Measurements from ENCODE around the gene ADAMTSL5. TPM values are rescaled to one million over a fixed set of nuclear protein-coding genes. Genes with fewer than 3 reads are reported as not detected.

The ADAMTSL5 gene
- total RNA-seq, 1 experiment from 2014 or later, result 2.6 TPM

DNA sequence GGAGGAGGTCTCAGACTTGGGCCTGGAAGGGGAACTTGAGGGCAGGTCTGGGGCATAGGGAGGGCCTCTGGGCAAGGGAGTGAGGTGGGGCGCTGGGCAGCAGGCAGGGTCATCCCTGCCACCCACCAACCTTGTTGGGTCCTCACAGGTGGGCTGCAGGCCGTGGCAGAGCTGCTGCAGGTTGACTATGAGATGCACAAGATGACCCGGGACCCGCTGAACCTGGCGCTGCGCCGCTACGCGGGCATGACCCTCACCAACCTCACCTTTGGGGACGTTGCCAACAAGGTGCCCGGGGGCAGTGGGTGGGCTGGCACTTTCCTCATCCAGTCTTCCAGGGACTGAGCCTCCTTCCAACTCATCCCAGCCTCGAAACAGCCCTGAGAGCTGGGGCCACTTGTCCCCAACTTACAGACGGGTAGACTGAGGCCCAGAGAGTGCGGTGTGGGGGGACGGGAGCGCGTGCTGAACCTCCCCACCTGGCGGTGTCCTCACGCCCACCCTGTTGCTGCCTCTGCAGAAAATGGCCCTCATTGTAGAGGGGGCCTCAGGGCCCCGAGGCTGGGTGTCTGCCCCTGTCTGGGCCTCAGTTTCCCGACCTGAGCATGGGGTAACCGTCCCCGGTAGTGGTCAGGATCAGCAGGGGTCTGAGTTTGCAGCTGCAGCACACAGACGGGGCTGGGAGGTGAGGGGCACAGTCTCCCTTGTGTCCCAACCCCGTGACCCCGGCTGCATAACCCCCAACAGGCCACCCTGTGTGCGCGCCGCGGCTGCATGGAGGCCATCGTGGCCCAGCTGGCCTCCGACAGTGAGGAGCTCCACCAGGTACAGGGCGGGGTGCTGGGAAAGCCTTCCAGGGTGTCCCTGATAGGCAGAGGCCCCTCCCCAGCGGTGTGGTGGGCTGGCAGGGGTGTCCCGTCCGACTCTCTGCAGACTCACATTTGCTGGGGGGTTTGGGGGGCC lies 52.5 kb downstream of the ADAMTSL5 start:
- Histone ChIP-seq H3K4me1 (replicated peaks) (peaks cover 16% of the 10 kb centered on the region), H3K9me3 (replicated peaks) (no peaks in the 10 kb centered on the region), H3K4me3 (no peak overlapping the region), H3K27me3 (replicated peaks) (peaks cover 27% of the 10 kb centered on the region), H3K36me3 (peaks cover 8% of the 10 kb centered on the region; the same call in 1 of the 2 replicates), H3K27ac (no peak overlapping the region)
- DNase-seq (ENCODE audit: low read depth in 1 of 2, low spot score in 2 of 2), result no peak

DNA sequence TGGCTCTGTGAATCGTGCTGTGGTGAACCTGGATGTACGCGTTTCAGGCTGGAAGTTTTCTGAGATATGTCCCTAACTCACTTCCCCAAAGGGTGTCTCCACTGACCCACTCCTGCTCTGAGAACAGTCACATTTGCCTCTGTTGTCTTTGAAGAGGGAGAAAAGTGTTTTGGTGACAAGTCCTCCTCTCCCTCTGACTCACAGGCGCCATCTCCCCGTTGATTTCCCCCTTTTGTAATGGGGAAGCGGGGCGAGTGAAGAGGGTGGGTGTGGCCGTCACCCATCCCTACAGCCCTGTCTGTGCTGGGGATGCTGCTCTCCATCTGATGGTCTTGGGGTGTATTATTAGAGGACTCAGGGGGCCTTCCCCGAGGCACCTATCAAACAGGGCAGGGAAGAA lies 53.3 kb downstream of the ADAMTSL5 start:
- no peak overlapping the region for H3K27ac ChIP-seq
- no peaks in the 10 kb centered on the region for H3K9me3 ChIP-seq (replicated peaks)
- peaks cover 8% of the 10 kb centered on the region; the same call in 1 of the 2 replicates for H3K36me3 ChIP-seq
- H3K27me3 ChIP-seq (replicated peaks), result peaks cover 35% of the 10 kb centered on the region
- DNase-seq (ENCODE audit: low read depth in 1 of 2, low spot score in 2 of 2), result no peak
- peaks cover 18% of the 10 kb centered on the region for H3K4me1 ChIP-seq (replicated peaks)
- H3K4me3 ChIP-seq, result no peak overlapping the region

DNA sequence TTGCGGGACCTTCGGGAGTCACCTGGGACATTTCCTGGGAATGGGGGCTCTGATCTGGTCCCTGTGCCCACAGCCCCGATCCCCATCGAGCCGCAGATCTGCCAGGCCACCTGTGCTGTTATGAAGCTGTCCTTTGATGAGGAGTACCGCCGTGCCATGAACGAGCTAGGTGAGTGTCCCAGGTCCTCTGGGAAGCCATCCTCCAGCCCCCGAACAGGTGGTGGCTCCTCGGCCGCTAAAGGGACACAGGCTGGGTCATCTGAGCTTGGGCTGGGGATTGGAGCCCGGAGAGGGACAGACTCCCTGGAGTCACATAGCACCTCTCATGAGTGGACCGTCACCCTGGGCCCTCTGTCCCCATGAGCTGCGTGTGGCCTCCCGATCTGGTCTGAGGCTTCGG lies 54.9 kb downstream of the ADAMTSL5 start:
- Histone ChIP-seq H3K4me3 (no peak overlapping the region), H3K4me1 (replicated peaks) (peaks cover 25% of the 10 kb centered on the region), H3K36me3 (peaks cover 8% of the 10 kb centered on the region; the same call in 1 of the 2 replicates), H3K9me3 (replicated peaks) (no peaks in the 10 kb centered on the region), H3K27ac (no peak overlapping the region), H3K27me3 (replicated peaks) (peaks cover 51% of the 10 kb centered on the region)
- DNase-seq (ENCODE audit: low read depth in 1 of 2, low spot score in 2 of 2), result no peak

DNA sequence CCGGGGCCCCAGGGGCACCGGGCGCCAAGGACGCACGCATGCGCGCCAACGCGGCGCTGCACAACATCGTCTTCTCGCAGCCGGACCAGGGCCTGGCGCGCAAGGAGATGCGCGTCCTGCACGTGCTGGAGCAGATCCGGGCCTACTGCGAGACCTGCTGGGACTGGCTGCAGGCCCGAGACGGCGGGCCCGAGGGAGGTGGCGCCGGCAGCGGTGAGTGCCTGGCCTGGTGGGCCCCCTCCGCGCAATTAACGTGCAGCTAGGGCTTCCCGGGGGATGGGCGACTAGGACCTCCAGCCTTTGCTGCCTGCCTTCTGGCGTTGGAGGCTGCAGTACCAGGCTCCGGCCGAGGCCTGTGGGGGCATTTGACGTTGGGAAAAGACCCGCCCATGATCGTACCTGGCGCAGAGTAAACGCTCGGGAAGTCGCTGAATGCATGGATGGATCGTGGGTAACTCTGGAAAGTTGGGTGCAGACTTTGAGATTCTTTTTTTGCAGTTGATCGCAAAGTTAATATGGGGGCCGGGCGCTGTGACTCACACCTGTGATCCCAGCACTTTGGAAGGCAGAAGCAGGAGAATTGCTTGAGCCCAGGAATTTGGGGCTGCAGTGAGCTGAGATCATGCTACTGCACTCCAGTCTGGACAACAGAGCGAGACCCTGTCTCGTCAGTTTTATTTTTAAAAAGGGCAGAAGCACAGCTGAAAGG lies 55.6 kb downstream of the ADAMTSL5 start:
- H3K9me3 ChIP-seq (replicated peaks), result no peaks in the 10 kb centered on the region
- no peak overlapping the region for H3K27ac ChIP-seq
- peaks cover 58% of the 10 kb centered on the region for H3K27me3 ChIP-seq (replicated peaks)
- H3K4me1 ChIP-seq (replicated peaks), result peaks cover 25% of the 10 kb centered on the region
- peaks cover 8% of the 10 kb centered on the region; the same call in 1 of the 2 replicates for H3K36me3 ChIP-seq
- DNase-seq (ENCODE audit: low read depth in 1 of 2, low spot score in 2 of 2), result peak in 1 of 2 experiments; percentile 14
- no peak overlapping the region for H3K4me3 ChIP-seq

DNA sequence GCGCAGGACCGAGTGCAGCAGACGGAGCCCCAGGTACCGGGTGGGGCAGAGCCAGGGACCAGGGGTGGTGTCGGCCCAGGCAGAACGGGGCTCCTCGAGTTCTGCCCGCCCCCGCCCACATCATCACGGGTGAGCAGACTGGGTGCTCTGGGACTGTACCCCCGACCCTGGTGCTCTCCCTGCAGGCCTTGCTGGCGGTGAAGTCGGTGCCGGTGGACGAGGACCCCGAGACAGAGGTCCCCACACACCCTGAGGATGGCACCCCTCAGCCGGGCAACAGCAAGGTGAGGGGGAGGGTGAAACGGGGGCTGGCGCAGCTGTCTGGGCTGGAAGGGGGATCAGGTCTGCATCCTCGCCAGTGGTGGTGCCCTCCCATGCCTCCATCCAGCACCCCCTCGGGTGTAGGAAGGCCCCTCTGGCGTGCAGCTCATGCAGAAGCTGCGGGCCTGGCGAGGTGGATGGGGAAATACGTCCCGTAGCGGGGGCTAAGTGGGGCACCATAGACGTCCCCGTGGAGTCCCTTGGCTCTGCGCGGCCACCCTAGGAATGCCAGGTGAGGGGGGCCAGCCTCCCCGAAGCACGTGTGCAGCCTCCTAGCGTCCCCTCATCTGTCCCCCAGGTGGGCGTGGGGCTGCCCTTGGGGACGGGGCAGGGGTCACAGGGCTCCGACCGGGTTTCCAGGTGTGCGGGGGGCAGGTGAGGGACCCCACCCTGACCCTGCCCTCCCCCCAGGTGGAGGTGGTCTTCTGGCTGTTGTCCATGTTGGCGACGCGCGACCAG lies 56.5 kb downstream of the ADAMTSL5 start:
- H3K27me3 ChIP-seq (replicated peaks), result peaks cover 67% of the 10 kb centered on the region

DNA sequence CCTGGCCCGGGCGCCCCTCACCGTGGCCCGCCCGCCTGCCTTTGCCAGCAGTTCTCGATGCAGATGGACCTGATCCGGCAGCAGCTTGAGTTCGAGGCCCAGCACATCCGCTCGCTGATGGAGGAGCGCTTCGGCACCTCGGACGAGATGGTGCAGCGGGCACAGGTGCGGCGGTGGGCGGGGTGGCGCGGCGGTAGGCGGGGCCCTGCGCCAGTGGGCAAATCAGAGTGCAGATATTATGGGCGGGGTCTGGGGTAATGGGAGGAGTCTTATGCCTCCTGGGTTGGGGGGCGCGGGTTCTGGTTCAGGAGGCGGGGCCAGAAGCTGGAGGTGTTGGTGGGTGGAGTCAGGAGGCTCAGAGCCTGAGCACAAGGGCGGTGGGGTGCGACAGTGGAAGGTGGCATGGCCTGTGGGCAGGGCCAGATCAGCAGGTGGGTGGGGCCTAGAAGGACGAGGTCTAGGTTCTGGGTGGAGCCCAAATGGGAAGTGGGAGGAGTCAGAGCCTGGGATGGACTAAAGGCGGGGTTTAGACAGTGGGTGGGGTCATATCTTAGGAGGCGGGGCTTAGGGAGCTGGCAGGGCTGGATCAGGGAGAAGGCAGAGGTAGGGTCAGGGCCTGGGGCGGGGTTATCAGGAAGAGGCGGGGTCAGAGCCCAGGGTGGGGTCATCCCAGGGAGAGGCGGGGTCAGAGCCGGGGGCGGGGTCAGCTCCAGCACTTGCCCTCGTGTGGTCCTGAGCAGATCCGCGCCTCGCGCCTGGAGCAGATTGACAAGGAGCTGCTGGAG lies 57.3 kb downstream of the ADAMTSL5 start:
- H3K4me3 ChIP-seq, result no peak overlapping the region
- H3K9me3 ChIP-seq (replicated peaks), result no peaks in the 10 kb centered on the region
- peaks cover 25% of the 10 kb centered on the region for H3K4me1 ChIP-seq (replicated peaks)
- peak; percentile 52 to 78 for DNase-seq (ENCODE audit: low read depth in 1 of 2, low spot score in 2 of 2)
- peaks cover 75% of the 10 kb centered on the region for H3K27me3 ChIP-seq (replicated peaks)
- H3K27ac ChIP-seq, result no peak overlapping the region
- H3K36me3 ChIP-seq, result peaks cover 4% of the 10 kb centered on the region

More for the DNA sequence above, 56.5 kb downstream of the ADAMTSL5 start:
- peaks cover 8% of the 10 kb centered on the region; the same call in 1 of the 2 replicates for H3K36me3 ChIP-seq
- no peak overlapping the region for H3K27ac ChIP-seq
- no peak overlapping the region for H3K4me3 ChIP-seq
- no peak for DNase-seq (ENCODE audit: low read depth in 1 of 2, low spot score in 2 of 2)
- peaks cover 25% of the 10 kb centered on the region for H3K4me1 ChIP-seq (replicated peaks)
- no peaks in the 10 kb centered on the region for H3K9me3 ChIP-seq (replicated peaks)

Other genes with a start within 250 kb of the ADAMTSL5 start
- gene CIRBP, start 243.7 kb downstream of the ADAMTSL5 start, total RNA-seq (2014; rRNA removed; shearing (Covaris generic)), result 314 and 318 TPM in 2 replicates
- 32.2 and 40.6 TPM in 2 replicates for gene FAM174C, start 237.5 kb downstream of the ADAMTSL5 start, total RNA-seq (2014; rRNA removed; shearing (Covaris generic))
- not detected in 2 replicates for gene EFNA2, start 227.1 kb downstream of the ADAMTSL5 start, total RNA-seq (2014; rRNA removed; shearing (Covaris generic))
- gene NDUFS7, start 129.1 kb downstream of the ADAMTSL5 start, total RNA-seq (2014; rRNA removed; shearing (Covaris generic)), result 83.4 and 112 TPM in 2 replicates
- gene GAMT, start 111.5 kb downstream of the ADAMTSL5 start, total RNA-seq (2014; rRNA removed; shearing (Covaris generic)), result 28.6 and 35.8 TPM in 2 replicates
- gene DAZAP1, start 105.4 kb downstream of the ADAMTSL5 start, total RNA-seq (2014; rRNA removed; shearing (Covaris generic)), result 92.9 and 131 TPM in 2 replicates
- 1,442 and 2,183 TPM in 2 replicates for gene RPS15, start 74.6 kb downstream of the ADAMTSL5 start, total RNA-seq (2014; rRNA removed; shearing (Covaris generic))
- gene APC2, start 62.9 kb downstream of the ADAMTSL5 start, total RNA-seq (2014; rRNA removed; shearing (Covaris generic)), result 0.25 TPM in 1 of 2 replicates, not detected in the other
- 29.3 and 34.2 TPM in 2 replicates for gene C19orf25, start 33.8 kb downstream of the ADAMTSL5 start, total RNA-seq (2014; rRNA removed; shearing (Covaris generic))
- 0.34 TPM in 1 of 2 replicates, not detected in the other for gene PCSK4, start 22.7 kb downstream of the ADAMTSL5 start, total RNA-seq (2014; rRNA removed; shearing (Covaris generic))
- 0.92 TPM in 1 of 2 replicates, not detected in the other for gene REEP6, start 21.8 kb downstream of the ADAMTSL5 start, total RNA-seq (2014; rRNA removed; shearing (Covaris generic))
- gene PLK5, start 11.1 kb upstream of the ADAMTSL5 start, total RNA-seq (2014; rRNA removed; shearing (Covaris generic)), result not detected in 2 replicates
- 109 and 116 TPM in 2 replicates for gene MEX3D, start 55.3 kb upstream of the ADAMTSL5 start, total RNA-seq (2014; rRNA removed; shearing (Covaris generic))
- gene MBD3, start 79.8 kb upstream of the ADAMTSL5 start, total RNA-seq (2014; rRNA removed; shearing (Covaris generic)), result 128 and 130 TPM in 2 replicates
- gene UQCR11, start 92.4 kb upstream of the ADAMTSL5 start, total RNA-seq (2014; rRNA removed; shearing (Covaris generic)), result 60.1 and 83.4 TPM in 2 replicates
- 128 and 245 TPM in 2 replicates for gene TCF3, start 139.6 kb upstream of the ADAMTSL5 start, total RNA-seq (2014; rRNA removed; shearing (Covaris generic))
- not detected in 2 replicates for gene ONECUT3, start 240.5 kb upstream of the ADAMTSL5 start, total RNA-seq (2014; rRNA removed; shearing (Covaris generic))

Data from SJSA1 (cell line).